Right cardiac atrium (tissue), 5 donors: ENCODE data around the gene NPR1. TPM values are rescaled to one million over a fixed set of nuclear protein-coding genes. Genes with fewer than 3 reads are reported as not detected.

ENCODE experiments used
- ATAC-seq, 2 donors: fragments of 200-7000 bp; cut with Tn5 transposase; one replicate each; pipeline versions ENCODE4 v1.8.0 to v1.9.1; 2020; ENCODE audit warnings: moderate library complexity in 2 of 2, mild to moderate bottlenecking in 1 of 2
- DNase-seq, 3 donors: peaks; one replicate each; pipeline ENCODE4 v3.0.0-alpha.2; 2020
- H3K27ac ChIP-seq: one replicate; pipeline ENCODE4 v1.5.1; 2013; ENCODE audit warnings: mild to moderate bottlenecking, low read length, control low read depth, moderate library complexity
- H3K27me3 ChIP-seq: one replicate; pipeline ENCODE4 v1.6.1; 2013; ENCODE audit not compliant: control insufficient read depth, insufficient read depth
- H3K4me1 ChIP-seq: one replicate; pipeline ENCODE4 v1.6.1; 2013; ENCODE audit warnings: low read length; ENCODE audit not compliant: control insufficient read depth, insufficient read depth
- H3K4me3 ChIP-seq: one replicate; pipeline ENCODE4 v1.5.1; 2013; ENCODE audit warnings: low read length, control low read depth
- H3K9me3 ChIP-seq: one replicate; pipeline ENCODE4 v1.6.1; 2013; ENCODE audit warnings: low read length; ENCODE audit not compliant: control insufficient read depth
- WGBS: extraction: QIAGEN DNeasy Blood & Tissue Kit; methylation state at CpG from one replicate; pipeline ENCODE4 v1.1.7; 2013; 5-methylcytosine and 5-hydroxymethylcytosine counted together
- intact Hi-C, 4 donors: fragments of 100-400 bp; cut with DNase I; formaldehyde crosslinking; loops; one replicate each; pipeline versions ENCODE4 v1.11.0 to v1.14.0; 2022 to 2023
- polyA plus RNA-seq: library from polyadenylated mRNA; stranded (reverse); fragments of 200-250 nt; gene quantifications from one replicate; pipeline ENCODE4 v1.2.3, GENCODE V29; 2013
- total RNA-seq, 4 donors: library from RNA; stranded (reverse); fragmentation: NEBNext Ultra II Directional; extraction: Animal tissue kit (Norgen Biotek cat#: 25700); gene quantifications; one replicate each; pipeline ENCODE4 v1.2.1, GENCODE V29; 2021
- donor health status: healthy with polysubstance abuse.
- donor health status: DM: no; HTN: yes; CAD: no.
- donor health status: DM: no; HTN: no; CAD: no.
- donor health status: DM: no; HTN: yes; CAD: no; lungs with severe emphysema.
- donor health status: DM: yes; HTN: yes; CAD: no.

NPR1 gene
- total and polyA plus RNA-seq, 5 donors = 21.2 to 31.2 (median 26.0) TPM

- DNase-seq (no peak), ATAC-seq (no peak)
- Histone ChIP-seq H3K27ac (no peak overlapping the region), H3K9me3 (no peaks in the 10 kb centered on the region), H3K4me1 (peaks cover 2% of the 10 kb centered on the region), H3K4me3 (no peak overlapping the region), H3K27me3 (no peaks in the 10 kb centered on the region)
- intact Hi-C loops = loop anchor here in 1 of 4 donors (5.0 kb wide), 1 partner anchor 65 kb away; no protein-coding TSS in a partner anchor
- 84% methylated on average over 7 of the region's 7 CpGs for whole genome bisulfite sequencing
These were observed 4.2 kb downstream of the NPR1 start for GRCh38 chr1:153682730-153683129.

GRCh38 chr1:153683854-153684253 lies 5.4 kb downstream of the NPR1 start:
- no peaks in the 10 kb centered on the region for H3K9me3 ChIP-seq
- H3K4me3 ChIP-seq = no peak overlapping the region
- H3K27me3 ChIP-seq = no peaks in the 10 kb centered on the region
- intact Hi-C loops = loop anchor here in 1 of 4 donors (5.0 kb wide), 1 partner anchor 63 kb away; no protein-coding TSS in a partner anchor
- ATAC-seq = peak; percentile 20 to 22
- no peak overlapping the region for H3K27ac ChIP-seq
- no peak for DNase-seq
- H3K4me1 ChIP-seq = peaks cover 2% of the 10 kb centered on the region
- 74% methylated on average over 5 of the region's 5 CpGs for WGBS

- DNase-seq (no peak), ATAC-seq (no peak)
- Histone ChIP-seq H3K4me1 (peaks cover 2% of the 10 kb centered on the region), H3K9me3 (no peaks in the 10 kb centered on the region), H3K4me3 (no peak overlapping the region), H3K27me3 (no peaks in the 10 kb centered on the region), H3K27ac (no peak overlapping the region)
- intact Hi-C loops = loop anchor here in 2 of 4 donors (5.0 kb wide), 2 partner anchors 52 to 62 kb away; no protein-coding TSS in a partner anchor
- WGBS = 91% methylated on average over 12 of the region's 12 CpGs
These were observed 6.4 kb downstream of the NPR1 start for GRCh38 chr1:153684892-153685291.

GRCh38 chr1:153685544-153686340 lies 7.3 kb downstream of the NPR1 start:
- Histone ChIP-seq H3K27me3 (no peaks in the 10 kb centered on the region), H3K27ac (no peak overlapping the region), H3K9me3 (no peaks in the 10 kb centered on the region), H3K4me1 (peaks cover 2% of the 10 kb centered on the region), H3K4me3 (no peak overlapping the region)
- 81% methylated on average over 11 of the region's 11 CpGs for WGBS
- ATAC-seq = no peak
- DNase-seq = no peak
- intact Hi-C loops = loop anchor here in 1 of 4 donors (5.0 kb wide), 1 partner anchor 52 kb away; no protein-coding TSS in a partner anchor

GRCh38 chr1:153687346-153688125 lies 9.0 kb downstream of the NPR1 start:
- 87% methylated on average over 16 of the region's 16 CpGs for WGBS
- H3K27ac ChIP-seq = no peak overlapping the region
- no peak for DNase-seq

GRCh38 chr1:153688276-153688675 lies 9.8 kb downstream of the NPR1 start:
- WGBS = 82% methylated on average over 7 of the region's 7 CpGs
- no peaks in the 10 kb centered on the region for H3K4me1 ChIP-seq

More at GRCh38 chr1:153687346-153688125, 9.0 kb downstream of the NPR1 start:
- ATAC-seq = no peak
- intact Hi-C loops = loop anchor here in 1 of 4 donors (5.0 kb wide), 1 partner anchor 50 kb away; no protein-coding TSS in a partner anchor
- no peaks in the 10 kb centered on the region for H3K4me1 ChIP-seq
- no peaks in the 10 kb centered on the region for H3K27me3 ChIP-seq
- H3K9me3 ChIP-seq = no peaks in the 10 kb centered on the region
- no peak overlapping the region for H3K4me3 ChIP-seq

GRCh38 chr1:153688736-153689328 lies 10.3 kb downstream of the NPR1 start:
- Histone ChIP-seq H3K9me3 (no peaks in the 10 kb centered on the region), H3K27ac (no peak overlapping the region), H3K27me3 (no peaks in the 10 kb centered on the region), H3K4me1 (no peaks in the 10 kb centered on the region), H3K4me3 (no peak overlapping the region)
- ATAC-seq (no peak), DNase-seq (no peak)
- intact Hi-C loops = loop anchor here in 1 of 4 donors (5.0 kb wide), 1 partner anchor 48 kb away; no protein-coding TSS in a partner anchor
- WGBS = 87% methylated on average over 18 of the region's 18 CpGs

More at GRCh38 chr1:153688276-153688675, 9.8 kb downstream of the NPR1 start:
- no peaks in the 10 kb centered on the region for H3K9me3 ChIP-seq
- H3K27ac ChIP-seq = no peak overlapping the region
- ATAC-seq = peak in 1 of 2 donors; percentile 9
- intact Hi-C loops = loop anchor here in 1 of 4 donors (5.0 kb wide), 1 partner anchor 49 kb away; no protein-coding TSS in a partner anchor
- H3K27me3 ChIP-seq = no peaks in the 10 kb centered on the region
- no peak overlapping the region for H3K4me3 ChIP-seq
- DNase-seq = no peak

GRCh38 chr1:153693466-153693865 lies 15.0 kb downstream of the NPR1 start:
- Histone ChIP-seq H3K27ac (no peak overlapping the region), H3K9me3 (no peaks in the 10 kb centered on the region), H3K4me3 (no peak overlapping the region), H3K4me1 (peaks cover 5% of the 10 kb centered on the region), H3K27me3 (no peaks in the 10 kb centered on the region)
- DNase-seq (no peak), ATAC-seq (no peak)
- WGBS = 78% methylated on average over 4 of the region's 4 CpGs
- intact Hi-C loops = no loop called here

- no peak for DNase-seq
- Histone ChIP-seq H3K27me3 (no peaks in the 10 kb centered on the region), H3K9me3 (no peaks in the 10 kb centered on the region), H3K27ac (peak overlapping the region; percentile 97), H3K4me3 (no peak overlapping the region), H3K4me1 (peaks cover 11% of the 10 kb centered on the region)
- intact Hi-C loops = no loop called here
- WGBS = 83% methylated on average over 8 of the region's 8 CpGs
- no peak for ATAC-seq
These were observed 18.3 kb downstream of the NPR1 start for GRCh38 chr1:153696741-153697140.

GRCh38 chr1:153697191-153698019 lies 18.9 kb downstream of the NPR1 start:
- no peak overlapping the region for H3K4me3 ChIP-seq
- no peaks in the 10 kb centered on the region for H3K27me3 ChIP-seq
- peak overlapping the region; percentile 97 for H3K27ac ChIP-seq
- peak; percentile 65 to 69 for ATAC-seq
- DNase-seq = peak; percentile 77 to 89 (median 87)
- H3K4me1 ChIP-seq = peaks cover 11% of the 10 kb centered on the region
- intact Hi-C loops = no loop called here
- WGBS = 50% methylated on average over 12 of the region's 12 CpGs
- no peaks in the 10 kb centered on the region for H3K9me3 ChIP-seq
